Measurements from ENCODE around the gene OR6M1.

Gene OR6M1

GRCh38 chr11:123806249-123806648 lies at the start of gene OR6M1:
Gene OR6M1, minus strand, starts transcription at chr11:123806349. Its CDS starts 0 bp downstream, at chr11:123806349.
- no peaks in the 10 kb centered on the region for H3K36me3 Mint-ChIP-seq (ENCODE audit: low read depth)
- H3K27ac Mint-ChIP-seq: no peak within 1 kb of the TSS
- no peaks in the 10 kb centered on the region for H3K27me3 Mint-ChIP-seq (ENCODE audit: low read depth, poor library complexity)
- H3K9me3 Mint-ChIP-seq: no peaks in the 10 kb centered on the region
- DNase-seq: no peak
- H3K4me1 Mint-ChIP-seq: no peaks in the 10 kb centered on the region
- H3K4me3 Mint-ChIP-seq: no peak within 1 kb of the TSS
- TF ChIP-seq CTCF (IDR thresholded peaks at IDR 0.05): no peak

DNA sequence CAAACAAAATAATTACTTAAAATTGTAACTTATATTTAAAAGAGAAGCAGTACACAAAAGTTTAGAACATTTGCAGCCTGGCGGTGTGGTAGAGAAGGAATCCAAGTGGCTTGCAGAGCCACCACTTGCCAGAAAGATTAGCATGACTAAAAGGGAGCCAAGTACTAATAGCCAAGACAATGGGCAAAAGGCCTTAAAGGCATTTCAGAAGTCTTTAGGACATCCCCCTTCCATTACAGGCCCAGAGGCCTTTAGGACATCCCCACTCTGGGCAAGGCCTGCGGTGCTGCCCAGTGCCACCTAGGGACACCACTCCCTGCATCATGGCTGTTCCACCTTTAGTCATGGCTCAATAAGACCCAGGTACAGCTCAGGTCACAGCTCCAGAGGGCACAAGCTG lies 46.9 kb upstream of the OR6M1 start:
- no peaks in the 10 kb centered on the region for H3K4me1 Mint-ChIP-seq
- DNase-seq: no peak
- no peaks in the 10 kb centered on the region for H3K36me3 Mint-ChIP-seq (ENCODE audit: low read depth)
- H3K27me3 Mint-ChIP-seq (ENCODE audit: low read depth, poor library complexity): peaks cover 7% of the 10 kb centered on the region
- TF ChIP-seq CTCF (IDR thresholded peaks at IDR 0.05): no peak
- no peak overlapping the region for H3K4me3 Mint-ChIP-seq
- no peak overlapping the region for H3K27ac Mint-ChIP-seq
- peaks cover 16% of the 10 kb centered on the region for H3K9me3 Mint-ChIP-seq

GRCh38 chr11:123852321-123852720 lies 46.2 kb upstream of the OR6M1 start:
- Mint-ChIP-seq H3K27ac (no peak overlapping the region), H3K27me3 (ENCODE audit: low read depth, poor library complexity) (peaks cover 8% of the 10 kb centered on the region), H3K4me3 (no peak overlapping the region), H3K36me3 (ENCODE audit: low read depth) (no peaks in the 10 kb centered on the region), H3K9me3 (peaks cover 16% of the 10 kb centered on the region), H3K4me1 (no peaks in the 10 kb centered on the region)
- no peak for DNase-seq
- no peak for TF ChIP-seq CTCF (IDR thresholded peaks at IDR 0.05)

DNA sequence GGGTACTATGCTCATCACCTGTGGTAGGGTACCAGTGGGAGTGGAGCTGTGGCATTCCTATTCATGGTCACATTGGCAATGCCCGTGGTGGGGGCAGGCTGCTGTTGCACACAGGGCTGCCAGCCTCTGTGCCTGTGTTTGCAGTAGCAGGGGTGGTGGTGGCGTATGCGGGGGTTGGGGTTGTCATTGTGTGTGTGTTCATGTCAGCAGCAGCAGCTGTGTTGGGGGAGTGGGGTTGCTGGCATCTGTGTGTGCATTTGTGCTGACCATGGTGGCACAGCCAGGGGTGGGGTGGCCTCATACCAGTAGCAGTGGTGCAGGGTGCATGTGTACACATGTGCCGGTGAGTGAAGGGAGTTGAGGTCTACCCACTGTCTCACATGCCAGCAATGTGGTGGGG lies 45.0 kb upstream of the OR6M1 start:
- TF ChIP-seq CTCF (IDR thresholded peaks at IDR 0.05): no peak

DNA sequence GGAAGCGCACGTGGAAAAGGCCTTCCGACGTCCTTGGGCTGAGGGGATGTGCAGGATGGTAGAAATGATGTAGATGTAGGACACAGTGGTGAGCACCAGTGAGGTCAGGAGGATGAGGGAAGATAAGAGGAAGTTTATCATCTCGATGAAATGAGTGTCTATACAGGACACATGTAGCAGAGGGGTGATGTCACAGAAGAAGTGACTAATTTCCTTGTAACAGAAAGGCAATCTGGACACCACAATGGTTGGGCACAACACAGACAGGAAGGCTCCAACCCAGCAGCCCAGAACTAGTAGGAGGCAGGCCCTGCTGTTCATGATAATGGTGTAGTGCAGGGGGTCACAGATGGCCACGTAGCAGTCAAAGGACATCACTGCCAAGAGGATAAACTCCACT lies 35.0 kb upstream of the OR6M1 start:
- Mint-ChIP-seq H3K27ac (no peak overlapping the region), H3K4me3 (no peak overlapping the region), H3K27me3 (ENCODE audit: low read depth, poor library complexity) (no peaks in the 10 kb centered on the region), H3K9me3 (no peaks in the 10 kb centered on the region), H3K36me3 (ENCODE audit: low read depth) (no peaks in the 10 kb centered on the region), H3K4me1 (peaks cover 8% of the 10 kb centered on the region)
- TF ChIP-seq CTCF (IDR thresholded peaks at IDR 0.05): no peak
- DNase-seq: no peak

More for the DNA sequence above, 45.0 kb upstream of the OR6M1 start:
- H3K4me1 Mint-ChIP-seq: no peaks in the 10 kb centered on the region
- no peaks in the 10 kb centered on the region for H3K36me3 Mint-ChIP-seq (ENCODE audit: low read depth)
- H3K4me3 Mint-ChIP-seq: no peak overlapping the region
- peaks cover 10% of the 10 kb centered on the region for H3K9me3 Mint-ChIP-seq
- no peak for DNase-seq
- H3K27ac Mint-ChIP-seq: no peak overlapping the region
- peaks cover 8% of the 10 kb centered on the region for H3K27me3 Mint-ChIP-seq (ENCODE audit: low read depth, poor library complexity)

DNA sequence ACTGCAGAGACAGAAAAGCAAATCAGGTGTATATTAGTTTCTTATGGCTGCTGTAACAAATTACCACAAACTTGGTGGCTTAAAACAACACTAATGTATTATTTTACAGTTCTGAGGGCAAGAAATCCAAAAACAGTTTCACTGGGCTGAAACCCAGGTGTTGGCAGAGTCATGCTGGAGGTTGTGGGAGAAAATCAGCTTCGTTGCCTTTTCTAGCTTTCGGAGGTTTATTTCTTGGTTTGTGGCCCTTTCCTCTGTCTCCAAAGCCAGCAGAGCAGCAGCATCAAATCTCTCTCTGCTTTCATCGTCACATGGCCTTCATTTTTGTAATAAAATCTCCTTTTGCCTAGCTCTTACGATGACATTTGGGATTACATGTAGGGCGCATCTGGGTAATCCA lies 33.0 kb upstream of the OR6M1 start:
- no peaks in the 10 kb centered on the region for H3K9me3 Mint-ChIP-seq

More for the DNA sequence above, 33.0 kb upstream of the OR6M1 start:
- Mint-ChIP-seq H3K27ac (no peak overlapping the region), H3K36me3 (ENCODE audit: low read depth) (no peaks in the 10 kb centered on the region), H3K4me1 (peaks cover 8% of the 10 kb centered on the region), H3K27me3 (ENCODE audit: low read depth, poor library complexity) (no peaks in the 10 kb centered on the region), H3K4me3 (no peak overlapping the region)
- no peak for DNase-seq
- TF ChIP-seq CTCF (IDR thresholded peaks at IDR 0.05): no peak

All from nephron progenitor cell (in vitro differentiated cells).